GM18873 (cell line): ENCODE measurements around the gene SNX13.
A peak's percentile ranks its signal among the peaks of the same experiment; 100 is the strongest.

Source experiments
- ATAC-seq: cut with Tn5 transposase; IDR thresholded peaks from one replicate; pipeline ENCODE4 v1.9.1; 2021; ENCODE audit warnings: mild to moderate bottlenecking, moderate library complexity, moderate number of reproducible peaks; ENCODE audit not compliant: unreplicated experiment, low FRiP score

SNX13 gene

GRCh38 chr7:17948526-17949238 lies 8.4 kb upstream of the SNX13 start:
- no peak for ATAC-seq

DNA sequence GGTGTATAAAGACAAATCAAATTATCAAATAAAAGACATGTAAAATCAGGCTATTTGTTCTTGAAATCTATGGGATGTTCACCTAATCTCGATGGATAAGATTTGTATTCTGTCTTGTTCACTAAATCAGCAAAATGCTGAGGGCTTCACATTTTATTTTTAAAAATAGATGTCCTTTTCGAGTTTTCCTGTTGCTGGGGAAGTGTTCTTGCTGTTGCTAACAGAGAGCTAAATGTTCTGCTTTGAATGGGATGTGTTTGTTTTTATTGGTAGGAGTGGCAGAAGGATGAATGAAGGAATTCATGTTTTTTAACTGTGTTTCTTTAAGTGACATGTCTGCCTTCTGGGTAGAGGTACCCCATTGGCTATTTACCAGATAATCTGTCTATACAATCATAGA lies 7.3 kb upstream of the SNX13 start:
- no peak for ATAC-seq

DNA sequence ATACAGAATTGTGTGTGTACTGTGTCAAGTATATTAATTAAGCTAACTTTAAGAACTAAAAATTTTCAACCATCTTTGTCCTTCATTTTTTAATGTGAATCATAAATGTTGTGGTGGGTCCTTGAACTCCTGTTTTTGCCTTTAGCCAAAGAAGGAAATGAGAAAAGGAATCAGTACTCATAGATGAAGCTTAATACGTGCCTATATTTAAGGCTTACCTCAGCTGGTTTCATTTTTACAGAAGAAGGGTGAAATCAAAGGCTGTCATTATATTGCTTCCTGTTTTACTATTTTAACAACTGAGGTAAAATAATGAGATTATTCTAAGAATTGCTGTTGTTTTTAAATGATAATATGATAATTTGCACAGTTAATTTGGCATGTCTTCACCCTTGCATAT lies 6.3 kb upstream of the SNX13 start:
- no peak for ATAC-seq

DNA sequence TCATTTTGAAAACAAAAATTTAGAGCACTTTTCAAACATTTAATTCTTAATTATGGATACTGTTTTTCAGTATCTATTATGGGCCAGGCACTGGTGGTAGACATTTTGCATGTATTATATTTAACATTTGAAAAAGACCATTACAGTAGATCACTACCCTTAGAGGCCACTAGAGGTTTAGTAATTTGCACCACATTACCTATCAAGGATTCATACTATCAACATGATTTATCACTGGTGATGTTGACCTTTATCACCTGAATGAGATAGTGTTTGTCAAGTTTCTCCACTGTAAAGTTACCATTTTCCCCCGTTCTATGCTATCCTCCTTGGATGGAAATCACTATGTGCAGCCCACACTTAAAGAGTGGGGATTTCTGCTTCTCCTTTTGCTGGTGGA lies 4.4 kb upstream of the SNX13 start:
- no peak for ATAC-seq

- ATAC-seq: no peak
Observed at GRCh38 chr7:17943006-17943405, 2.7 kb upstream of the SNX13 start.

- ATAC-seq: no peak
Observed at GRCh38 chr7:17942231-17942630, 1.9 kb upstream of the SNX13 start.

- no peak for ATAC-seq
Observed at GRCh38 chr7:17940951-17941431, 697 bp upstream of the SNX13 start.

GRCh38 chr7:17939606-17940301 lies 540 bp downstream of the SNX13 start:
- ATAC-seq: peak; percentile 35

DNA sequence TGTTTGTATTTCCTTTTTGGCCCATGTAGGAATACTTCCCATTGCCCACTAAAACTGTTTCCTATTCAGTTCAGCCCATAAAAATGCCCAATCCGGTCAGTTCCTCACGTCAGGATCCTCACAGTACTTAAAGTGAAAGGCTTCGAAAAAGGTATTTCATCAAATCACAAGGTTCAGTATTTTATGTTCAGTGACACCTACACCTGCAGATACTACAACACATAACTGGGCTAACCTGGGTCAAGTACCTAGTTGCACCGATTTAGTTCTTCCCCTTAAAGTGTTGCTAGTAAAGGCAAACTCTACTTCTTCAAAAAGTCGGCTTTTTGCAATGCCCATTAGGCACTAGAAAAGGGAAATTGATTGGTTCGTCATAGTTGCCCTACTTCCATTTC lies 1.1 kb downstream of the SNX13 start:
- ATAC-seq: no peak

GRCh38 chr7:17937506-17938120 lies 2.7 kb downstream of the SNX13 start:
- no peak for ATAC-seq

GRCh38 chr7:17936321-17936720 lies 4.0 kb downstream of the SNX13 start:
- no peak for ATAC-seq

GRCh38 chr7:17934612-17935240 lies 5.6 kb downstream of the SNX13 start:
- ATAC-seq: no peak

GRCh38 chr7:17934094-17934493 lies 6.2 kb downstream of the SNX13 start:
- no peak for ATAC-seq

GRCh38 chr7:17932770-17933169 lies 7.5 kb downstream of the SNX13 start:
- no peak for ATAC-seq

DNA sequence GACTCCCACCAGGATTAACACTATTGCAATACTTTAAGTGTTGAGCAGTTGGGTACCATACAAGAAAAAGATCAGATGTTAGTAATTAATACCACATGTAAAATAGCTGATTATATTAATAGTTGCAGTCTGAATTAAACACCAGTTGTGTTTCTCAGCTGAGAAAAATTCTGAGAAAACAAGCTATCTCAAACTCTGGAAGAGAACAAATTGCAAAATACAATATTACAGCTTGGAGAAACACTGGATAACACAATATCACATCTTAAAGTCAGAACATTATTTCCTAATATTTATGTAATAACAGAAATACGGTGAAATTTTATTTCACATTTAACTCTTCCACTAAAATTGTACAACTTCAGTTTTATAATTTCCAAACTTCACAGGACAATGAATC lies 9.2 kb downstream of the SNX13 start:
- no peak for ATAC-seq

GRCh38 chr7:17930546-17930945 lies 9.7 kb downstream of the SNX13 start:
- ATAC-seq: no peak

DNA sequence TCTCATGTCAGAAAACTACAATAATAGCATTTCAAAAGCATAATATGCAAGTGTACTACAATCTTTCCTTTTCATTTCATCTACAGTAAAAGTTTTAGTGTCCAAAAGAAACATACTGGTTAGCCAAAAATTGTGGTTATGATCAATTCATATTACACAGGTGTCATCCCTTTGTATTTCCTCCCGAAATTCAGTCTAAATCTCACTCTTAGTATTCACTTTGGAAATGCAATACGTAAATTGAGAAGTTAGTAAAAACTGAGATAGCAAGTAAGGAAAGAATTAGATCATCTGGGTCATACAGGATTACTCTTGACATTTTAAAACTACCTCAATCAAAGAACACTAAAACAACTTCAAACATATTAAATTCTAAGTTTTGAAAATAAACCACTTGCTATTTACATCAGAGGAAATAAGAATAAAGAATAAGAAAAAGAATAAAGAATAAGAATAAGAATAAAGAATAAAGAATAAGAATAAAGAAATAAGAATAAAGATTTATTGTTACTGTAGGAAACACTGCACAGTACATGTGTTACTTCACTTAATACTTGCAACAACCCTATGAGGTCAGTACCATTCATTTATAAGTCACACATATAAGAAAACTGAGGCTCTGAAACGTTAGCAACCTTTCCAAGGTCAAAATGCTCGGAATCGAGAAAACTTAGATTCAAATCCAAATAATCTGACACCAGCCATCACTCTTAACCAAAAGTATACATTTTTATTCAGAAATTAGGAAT lies 10.5 kb downstream of the SNX13 start:
- ATAC-seq: no peak

DNA sequence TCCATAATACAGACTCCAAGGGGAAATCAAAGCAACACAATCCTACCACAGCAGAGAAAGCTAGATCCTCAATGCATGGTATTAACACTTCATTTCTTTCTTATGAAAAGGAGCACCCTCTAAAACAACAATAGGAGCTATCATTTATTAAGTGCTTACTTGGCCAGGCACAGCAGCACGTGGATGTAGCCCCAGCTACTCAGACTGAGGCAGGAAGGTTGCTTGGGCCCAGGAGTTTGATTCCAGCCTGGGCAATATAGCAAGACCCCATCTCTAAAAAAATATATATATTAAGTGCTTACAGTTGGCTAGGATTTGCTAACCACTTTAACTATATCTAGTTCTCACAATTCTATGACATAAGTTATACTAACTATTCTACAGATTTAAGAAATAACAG lies 12.2 kb downstream of the SNX13 start:
- no peak for ATAC-seq

DNA sequence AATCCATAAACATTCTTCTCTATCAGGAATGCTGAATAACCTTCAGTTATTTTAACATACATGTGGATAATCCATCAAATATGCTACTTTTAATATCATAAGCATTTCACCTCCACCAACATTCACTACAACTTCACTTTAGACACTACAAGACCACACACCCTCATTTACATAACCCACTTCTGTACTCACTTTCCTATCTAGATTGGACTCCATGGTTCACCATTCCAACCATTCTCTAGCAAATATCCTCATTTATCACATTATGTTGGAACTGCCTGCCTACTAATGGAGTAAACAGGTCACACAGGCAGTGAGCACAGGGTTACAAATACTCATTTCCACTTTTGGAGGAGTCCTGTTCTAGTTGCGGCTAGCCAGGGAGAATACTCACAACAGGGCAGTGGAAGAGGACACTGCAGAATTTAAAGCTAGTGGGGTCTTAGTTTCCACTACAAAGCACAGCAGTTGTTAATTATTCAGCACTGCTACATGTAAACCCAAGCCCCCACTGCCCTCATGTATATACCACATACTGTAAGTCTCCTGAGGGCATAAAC lies 18.4 kb downstream of the SNX13 start:
- no peak for ATAC-seq

GRCh38 chr7:17917842-17918241 lies 22.5 kb downstream of the SNX13 start:
- no peak for ATAC-seq
